H9 (cell line): ENCODE data around the gene ADNP2. TPM values are rescaled to one million over a fixed set of nuclear protein-coding genes. Genes with fewer than 3 reads are reported as not detected.

Experiments used
- DNase-seq: peaks from one replicate; pipeline ENCODE4 v3.0.0-alpha.2; 2017
- H2AFZ ChIP-seq: one replicate; pipeline ENCODE4 v1.6.1; 2013; ENCODE audit warnings: mild to moderate bottlenecking, low read length, control low read depth, moderate library complexity
- H2AK5ac ChIP-seq: 2 replicates; pipeline ENCODE4 v1.6.1; 2013; ENCODE audit warnings: low read length, control low read depth, mixed read lengths; ENCODE audit not compliant: insufficient read length
- H2BK120ac ChIP-seq: one replicate; pipeline ENCODE4 v1.6.1; 2013; ENCODE audit warnings: low read depth, mild to moderate bottlenecking, low read length, control low read depth, inconsistent platforms; ENCODE audit not compliant: poor library complexity, severe bottlenecking
- H2BK12ac ChIP-seq: 2 replicates; pipeline ENCODE4 v1.6.1; 2013; ENCODE audit warnings: low read length, control low read depth, mixed read lengths, low read depth; ENCODE audit not compliant: insufficient read length
- H2BK15ac ChIP-seq: 2 replicates; pipeline ENCODE4 v1.6.1; 2013; ENCODE audit warnings: low read depth, low read length, control low read depth
- H2BK20ac ChIP-seq: one replicate; pipeline ENCODE4 v1.6.1; 2013; ENCODE audit warnings: low read depth, mild to moderate bottlenecking, low read length, control low read depth, inconsistent platforms; ENCODE audit not compliant: poor library complexity, severe bottlenecking
- H2BK5ac ChIP-seq: 2 replicates; pipeline ENCODE4 v1.6.1; 2013; ENCODE audit warnings: low read length, control low read depth, mixed read lengths; ENCODE audit not compliant: insufficient read length
- H3K14ac ChIP-seq: 2 replicates; pipeline ENCODE4 v1.6.1; 2013; ENCODE audit warnings: low read length, control low read depth; ENCODE audit not compliant: insufficient read depth
- H3K18ac ChIP-seq: 2 replicates; pipeline ENCODE4 v1.6.1; 2013; ENCODE audit warnings: low read depth, mild to moderate bottlenecking, mixed read lengths, low read length, control low read depth; ENCODE audit not compliant: insufficient read length
- H3K23ac ChIP-seq: 2 replicates; pipeline ENCODE4 v1.6.1; 2013; ENCODE audit warnings: low read length, control low read depth, mixed read lengths, low read depth; ENCODE audit not compliant: insufficient read length
- H3K23me2 ChIP-seq: 2 replicates; pipeline ENCODE4 v1.6.1; 2013; ENCODE audit warnings: low read depth, mild to moderate bottlenecking, mixed read lengths, low read length, control low read depth; ENCODE audit not compliant: insufficient read length, poor library complexity, severe bottlenecking
- H3K27ac ChIP-seq: 2 replicates; pipeline ENCODE4 v1.5.1; 2013; ENCODE audit warnings: low read length, control low read depth, mixed read lengths, low read depth; ENCODE audit not compliant: insufficient read length
- H3K27me3 ChIP-seq: 2 replicates; pipeline ENCODE4 v1.6.1; 2013; ENCODE audit warnings: low read length, control low read depth, inconsistent platforms; ENCODE audit not compliant: insufficient read depth
- H3K4ac ChIP-seq: 2 replicates; pipeline ENCODE4 v1.6.1; 2013; ENCODE audit warnings: low read depth, mild to moderate bottlenecking, control low read depth, inconsistent platforms, low read length, moderate library complexity
- H3K4me1 ChIP-seq: 2 replicates; pipeline ENCODE4 v1.6.1; 2013; ENCODE audit warnings: low read length, control low read depth, inconsistent platforms; ENCODE audit not compliant: insufficient read depth
- H3K4me2 ChIP-seq: 2 replicates; pipeline ENCODE4 v1.6.1; 2013; ENCODE audit warnings: low read length, control low read depth, mixed read lengths; ENCODE audit not compliant: insufficient read length, insufficient read depth
- H3K56ac ChIP-seq: 2 replicates; pipeline ENCODE4 v1.6.1; 2013; ENCODE audit warnings: low read depth, mild to moderate bottlenecking, mixed read lengths, low read length, control low read depth; ENCODE audit not compliant: insufficient read length
- H3K79me1 ChIP-seq: 2 replicates; pipeline ENCODE4 v1.6.1; 2013; ENCODE audit warnings: low read depth, mild to moderate bottlenecking, moderate library complexity, low read length, control low read depth, inconsistent platforms; ENCODE audit not compliant: insufficient read depth, poor library complexity, severe bottlenecking
- H3K79me2 ChIP-seq: 2 replicates; pipeline ENCODE4 v1.6.1; 2013; ENCODE audit warnings: low read length, control low read depth, inconsistent platforms; ENCODE audit not compliant: insufficient read depth
- H3K9ac ChIP-seq: 2 replicates; pipeline ENCODE4 v1.6.1; 2013; ENCODE audit warnings: low read length, control low read depth, mixed read lengths; ENCODE audit not compliant: insufficient read length; ENCODE audit errors: extremely low read depth
- H3K9me3 ChIP-seq: one replicate; pipeline ENCODE4 v1.6.1; 2013; ENCODE audit warnings: low read depth, low read length, inconsistent platforms; ENCODE audit not compliant: control insufficient read depth
- H3T11ph ChIP-seq: one replicate; pipeline ENCODE4 v1.6.1; 2013; ENCODE audit warnings: mild to moderate bottlenecking, low read length, control low read depth, inconsistent platforms
- H4K20me1 ChIP-seq: one replicate; pipeline ENCODE4 v1.6.1; 2013; ENCODE audit not compliant: control insufficient read depth, insufficient read length, insufficient read depth
- H4K5ac ChIP-seq: 2 replicates; pipeline ENCODE4 v1.6.1; 2013; ENCODE audit warnings: low read depth, mild to moderate bottlenecking, mixed read lengths, low read length, control low read depth; ENCODE audit not compliant: insufficient read length
- H4K8ac ChIP-seq: replicated peaks from 2 replicates; pipeline ENCODE4 v1.6.1; 2013; ENCODE audit warnings: low read length, control low read depth, mixed read lengths, low read depth; ENCODE audit not compliant: insufficient read length
- H4K91ac ChIP-seq: 2 replicates; pipeline ENCODE4 v1.6.1; 2013; ENCODE audit warnings: low read depth, mild to moderate bottlenecking, moderate library complexity, mixed read lengths, low read length, control low read depth; ENCODE audit not compliant: insufficient read length
- H3K27ac Mint-ChIP-seq, 3 experiments: 2 replicates in 2 of 3; 3 replicates in 1 of 3; pipeline ENCODE4 v1.8.0; 2020 to 2021; ENCODE audit warnings: mixed read lengths in 3 of 3, mild to moderate bottlenecking in 1 of 3, moderate library complexity in 1 of 3
- H3K27me3 Mint-ChIP-seq: 2 replicates; pipeline ENCODE4 v1.8.0; 2021; ENCODE audit warnings: low read depth, mild to moderate bottlenecking, moderate library complexity, mixed read lengths
- H3K36me3 Mint-ChIP-seq, 3 experiments: 2 replicates in 2 of 3; 3 replicates in 1 of 3; pipeline ENCODE4 v1.8.0; 2020 to 2021; ENCODE audit warnings: low read depth in 3 of 3, mixed read lengths in 3 of 3; ENCODE audit not compliant: insufficient read depth in 1 of 3
- H3K4me1 Mint-ChIP-seq, 2 experiments: 2 replicates each; pipeline ENCODE4 v1.8.0; 2020; ENCODE audit warnings: mixed read lengths in 2 of 2
- H3K4me3 Mint-ChIP-seq, 2 experiments: 2 replicates in 1 of 2; 3 replicates in 1 of 2; pipeline ENCODE4 v1.8.0; 2020 to 2021; ENCODE audit warnings: mild to moderate bottlenecking in 2 of 2, mixed read lengths in 2 of 2, moderate library complexity in 1 of 2
- H3K9me3 Mint-ChIP-seq, 2 experiments: 2 replicates in 1 of 2; 3 replicates in 1 of 2; pipeline ENCODE4 v1.8.0; 2020; ENCODE audit warnings: mild to moderate bottlenecking in 2 of 2, mixed read lengths in 2 of 2, moderate library complexity in 1 of 2
- CTCF ChIP-seq: fragments of 200-600 bp; sonication (generic); conservative IDR thresholded peaks from 3 replicates; pipeline ENCODE4 v1.8.0; 2021; ENCODE audit warnings: antibody characterized with exemption, mild to moderate bottlenecking
- WGBS: extraction: QIAGEN DNeasy Blood & Tissue Kit; methylation state at CpG from one replicate; pipeline ENCODE4 v1.1.7; 2013; ENCODE audit warnings: missing lambda C conversion rate, low lambda C conversion rate, mixed read lengths; ENCODE audit not compliant: insufficient read length; ENCODE audit errors: extremely low coverage; 5-methylcytosine and 5-hydroxymethylcytosine counted together
- total RNA-seq: library from RNA; stranded (reverse); gene quantifications from 2 replicates; pipeline ENCODE4 v1.2.1, GENCODE V29; 2021

ADNP2 gene
- total RNA-seq, 1 experiment from 2014 or later, result 53.5 TPM

DNA sequence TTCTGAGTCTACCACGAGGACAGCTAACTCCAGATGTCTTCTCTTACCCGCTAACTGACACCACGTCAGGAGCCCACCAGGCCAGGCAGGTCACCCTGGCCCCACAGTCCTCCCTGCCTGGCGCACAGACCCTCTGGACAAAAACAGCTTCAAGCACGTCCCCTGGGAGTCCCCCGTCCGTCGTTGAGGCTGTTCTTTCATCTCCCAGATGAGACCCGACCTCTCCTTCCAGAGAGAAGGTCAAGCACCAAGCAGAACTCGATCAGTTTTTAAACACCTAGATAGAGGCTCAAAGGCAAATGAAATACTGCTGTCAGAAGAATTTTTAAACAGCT is 80.4 kb downstream of the ADNP2 start:
- H3K79me2 ChIP-seq, result no peaks in the 10 kb centered on the region; the same call in 1 of the 2 replicates
- no peaks in the 10 kb centered on the region for H3K4me1 ChIP-seq
- H3K23me2 ChIP-seq, result no peaks in the 10 kb centered on the region
- no peak for DNase-seq
- Mint-ChIP-seq H3K4me1 (no peaks in the 10 kb centered on the region), H3K4me3 (no peak overlapping the region), H3K9me3 (peaks cover 4 to 5% of the 10 kb centered on the region in 2 experiments; a peak in 2 of 5 replicates), H3K36me3 (no peaks in the 10 kb centered on the region; a peak in 1 of 7 replicates), H3K27ac (peak overlapping the region in 1 of 3 experiments; percentile 76; a peak in 1 of 7 replicates), H3K27me3 (no peaks in the 10 kb centered on the region; the same call in 1 of the 2 replicates)
- no peak overlapping the region for H3K27ac ChIP-seq
- no peak overlapping the region for H2BK15ac ChIP-seq
- no peak overlapping the region for H3K9ac ChIP-seq
- no peak overlapping the region for H4K8ac ChIP-seq
- no peaks in the 10 kb centered on the region for H4K20me1 ChIP-seq
- no peak overlapping the region for H3K23ac ChIP-seq
- H2AK5ac ChIP-seq, result no peak overlapping the region
- H3K14ac ChIP-seq, result no peak overlapping the region
- H2BK5ac ChIP-seq, result no peak overlapping the region
- H3K18ac ChIP-seq, result no peak overlapping the region
- no peak for TF ChIP-seq CTCF
- H2BK12ac ChIP-seq, result no peak overlapping the region
- no CpG with 5 or more reads among the region's 10 CpGs for WGBS
- H3K56ac ChIP-seq, result no peak overlapping the region
- no peak overlapping the region for H2AFZ ChIP-seq
- H3K9me3 ChIP-seq, result no peaks in the 10 kb centered on the region
- H4K5ac ChIP-seq, result no peak overlapping the region
- no peaks in the 10 kb centered on the region for H3K27me3 ChIP-seq
- H3T11ph ChIP-seq, result no peak overlapping the region
- H3K4ac ChIP-seq, result no peak overlapping the region
- H2BK20ac ChIP-seq, result no peak overlapping the region
- no peak overlapping the region for H4K91ac ChIP-seq
- no peak overlapping the region for H3K4me2 ChIP-seq
- H2BK120ac ChIP-seq, result no peak overlapping the region
- H3K79me1 ChIP-seq, result no peaks in the 10 kb centered on the region

Other genes with a start within 250 kb of the ADNP2 start
- 10.3 and 13.0 TPM in 2 replicates for gene SLC66A2, start 157.6 kb upstream of the ADNP2 start, total RNA-seq
- gene HSBP1L1, start 144.6 kb upstream of the ADNP2 start, total RNA-seq, result 0.46 TPM in 1 of 2 replicates, not detected in the other
- 163 and 164 TPM in 2 replicates for gene TXNL4A, start 120.7 kb upstream of the ADNP2 start, total RNA-seq
- 39.4 and 42.5 TPM in 2 replicates for gene RBFA, start 74.8 kb upstream of the ADNP2 start, total RNA-seq
- 11.2 and 12.0 TPM in 2 replicates for gene PARD6G, start 138.3 kb downstream of the ADNP2 start, total RNA-seq